ENCODE measurements around the gene RCOR2.

DNA sequence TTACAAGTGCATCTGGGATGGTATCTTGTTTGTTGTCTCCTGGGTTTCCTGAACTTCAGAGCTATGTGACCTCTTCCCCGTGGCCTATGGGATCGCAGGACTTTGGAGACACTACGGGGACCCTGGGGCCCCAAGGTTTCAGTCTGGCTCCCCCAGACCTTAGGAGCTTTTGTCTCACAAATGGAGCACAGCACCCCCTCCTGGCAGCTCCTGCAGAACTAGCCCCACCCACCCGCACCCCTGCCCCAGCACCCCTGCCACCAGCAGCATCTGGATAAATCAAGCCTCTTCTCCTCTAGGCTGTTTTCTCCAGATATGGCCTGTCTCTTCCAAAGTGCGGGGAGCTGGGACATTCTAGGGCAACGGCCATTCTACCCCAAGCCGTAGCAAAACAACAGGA, 10.4 kb downstream of the RCOR2 start:
- TF ChIP-seq, protein P1, sequence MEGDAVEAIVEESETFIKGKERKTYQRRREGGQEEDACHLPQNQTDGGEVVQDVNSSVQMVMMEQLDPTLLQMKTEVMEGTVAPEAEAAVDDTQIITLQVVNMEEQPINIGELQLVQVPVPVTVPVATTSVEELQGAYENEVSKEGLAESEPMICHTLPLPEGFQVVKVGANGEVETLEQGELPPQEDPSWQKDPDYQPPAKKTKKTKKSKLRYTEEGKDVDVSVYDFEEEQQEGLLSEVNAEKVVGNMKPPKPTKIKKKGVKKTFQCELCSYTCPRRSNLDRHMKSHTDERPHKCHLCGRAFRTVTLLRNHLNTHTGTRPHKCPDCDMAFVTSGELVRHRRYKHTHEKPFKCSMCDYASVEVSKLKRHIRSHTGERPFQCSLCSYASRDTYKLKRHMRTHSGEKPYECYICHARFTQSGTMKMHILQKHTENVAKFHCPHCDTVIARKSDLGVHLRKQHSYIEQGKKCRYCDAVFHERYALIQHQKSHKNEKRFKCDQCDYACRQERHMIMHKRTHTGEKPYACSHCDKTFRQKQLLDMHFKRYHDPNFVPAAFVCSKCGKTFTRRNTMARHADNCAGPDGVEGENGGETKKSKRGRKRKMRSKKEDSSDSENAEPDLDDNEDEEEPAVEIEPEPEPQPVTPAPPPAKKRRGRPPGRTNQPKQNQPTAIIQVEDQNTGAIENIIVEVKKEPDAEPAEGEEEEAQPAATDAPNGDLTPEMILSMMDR (conservative IDR thresholded peaks at IDR 0.05; ENCODE audit: low read depth, low read length) = peak; percentile 12; the same call in 1 of the 2 replicates
- no peak for TF ChIP-seq SMC3 (IDR thresholded peaks at IDR 0.05; ENCODE audit: low read depth, low read length)
